Measurements from ENCODE around the gene RAMP1.

RAMP1 gene

DNA sequence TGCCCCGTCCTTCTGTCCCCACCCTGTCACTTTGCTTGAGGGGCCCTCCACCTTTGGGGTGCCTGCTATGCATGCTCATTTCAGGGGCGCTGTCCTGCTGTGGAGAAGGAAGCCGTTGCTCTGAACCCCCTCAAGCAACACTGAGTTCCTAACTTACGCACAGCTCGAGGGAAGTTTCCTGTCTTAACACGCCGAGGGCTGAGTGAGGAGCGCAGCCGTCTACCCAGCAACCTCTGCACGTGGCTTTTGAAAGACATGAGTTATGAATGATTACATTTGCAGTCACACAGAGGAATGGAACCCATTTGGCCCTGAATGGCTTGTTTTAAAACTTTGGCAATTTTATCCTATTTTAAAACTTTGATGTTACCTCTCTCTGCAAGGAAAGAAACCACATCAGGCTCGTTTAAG is 14.0 kb downstream of the RAMP1 start:
- ChIA-PET CTCF (no interaction called here), POLR2A (no interaction called here)
- no peak for DNase-seq (ENCODE audit: extremely low spot score)
- TF ChIP-seq ARNT (IDR thresholded peaks at IDR 0.05) (no peak), FOXK2 (IDR thresholded peaks at IDR 0.05) (no peak), NFRKB (IDR thresholded peaks at IDR 0.05) (no peak), LEF1 (IDR thresholded peaks at IDR 0.05; ENCODE audit: borderline replicate concordance) (no peak), FOXM1 (IDR thresholded peaks at IDR 0.05; ENCODE audit: borderline replicate concordance) (no peak), SUZ12 (IDR thresholded peaks at IDR 0.05) (no peak), ZNF384 (IDR thresholded peaks at IDR 0.05) (no peak), FOXA1 (IDR thresholded peaks at IDR 0.05) (no peak), BHLHE40 (IDR thresholded peaks at IDR 0.05; ENCODE audit: borderline replicate concordance) (no peak), HDGF (IDR thresholded peaks at IDR 0.05; ENCODE audit: borderline replicate concordance) (no peak), ELF4 (IDR thresholded peaks at IDR 0.05) (no peak), TARDBP (IDR thresholded peaks at IDR 0.05) (no peak)

DNA sequence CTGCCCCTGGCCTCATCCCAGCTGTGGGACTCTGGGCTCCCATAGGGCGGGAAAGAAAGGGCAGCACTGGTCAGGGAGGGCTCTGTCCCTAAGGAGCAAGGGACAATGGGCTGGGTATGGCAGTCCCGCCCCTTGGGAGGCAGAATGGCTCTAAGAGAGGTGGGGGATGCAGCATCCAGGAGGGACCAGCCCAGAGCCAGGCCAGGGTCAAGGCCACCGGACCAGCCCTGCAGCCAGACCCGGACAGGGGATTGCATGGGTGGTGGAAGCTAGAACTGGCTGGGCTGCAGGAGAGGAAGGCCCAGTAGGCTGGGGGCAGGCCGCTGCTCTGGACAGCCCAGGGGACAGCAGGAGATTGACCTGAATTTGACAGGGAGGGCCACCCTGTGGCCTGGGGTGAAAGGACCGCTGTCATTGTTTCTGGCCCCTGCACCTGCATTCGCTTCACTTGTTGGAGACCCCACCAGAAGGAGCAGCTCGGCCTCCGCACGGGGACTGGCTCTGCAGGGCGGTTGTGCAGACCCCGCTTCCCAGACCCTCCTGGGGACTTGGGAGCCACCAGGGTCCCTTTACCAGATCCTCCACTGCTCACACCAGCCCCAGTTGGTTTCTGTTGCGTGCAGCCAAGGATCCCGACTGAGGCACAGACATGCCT is 14.6 kb downstream of the RAMP1 start:
- DNase-seq (ENCODE audit: extremely low spot score): no peak
- POLR2A ChIA-PET: no interaction called here
- CTCF ChIA-PET: no interaction called here
- no peak for TF ChIP-seq FOXK2 (IDR thresholded peaks at IDR 0.05)
- no peak for TF ChIP-seq FOXM1 (IDR thresholded peaks at IDR 0.05; ENCODE audit: borderline replicate concordance)
- TF ChIP-seq LEF1 (IDR thresholded peaks at IDR 0.05; ENCODE audit: borderline replicate concordance): no peak
- no peak for TF ChIP-seq SUZ12 (IDR thresholded peaks at IDR 0.05)
- TF ChIP-seq ZNF384 (IDR thresholded peaks at IDR 0.05): no peak
- TF ChIP-seq L3MBTL2 (conservative IDR thresholded peaks at IDR 0.05): no peak
- no peak for TF ChIP-seq BHLHE40 (IDR thresholded peaks at IDR 0.05; ENCODE audit: borderline replicate concordance)
- TF ChIP-seq ARNT (IDR thresholded peaks at IDR 0.05): no peak
- no peak for TF ChIP-seq TARDBP (IDR thresholded peaks at IDR 0.05)
- TF ChIP-seq ELF4 (IDR thresholded peaks at IDR 0.05): no peak
- TF ChIP-seq SP1 (IDR thresholded peaks at IDR 0.05): no peak
- no peak for TF ChIP-seq FOXA1 (IDR thresholded peaks at IDR 0.05)
- TF ChIP-seq, protein P1, sequence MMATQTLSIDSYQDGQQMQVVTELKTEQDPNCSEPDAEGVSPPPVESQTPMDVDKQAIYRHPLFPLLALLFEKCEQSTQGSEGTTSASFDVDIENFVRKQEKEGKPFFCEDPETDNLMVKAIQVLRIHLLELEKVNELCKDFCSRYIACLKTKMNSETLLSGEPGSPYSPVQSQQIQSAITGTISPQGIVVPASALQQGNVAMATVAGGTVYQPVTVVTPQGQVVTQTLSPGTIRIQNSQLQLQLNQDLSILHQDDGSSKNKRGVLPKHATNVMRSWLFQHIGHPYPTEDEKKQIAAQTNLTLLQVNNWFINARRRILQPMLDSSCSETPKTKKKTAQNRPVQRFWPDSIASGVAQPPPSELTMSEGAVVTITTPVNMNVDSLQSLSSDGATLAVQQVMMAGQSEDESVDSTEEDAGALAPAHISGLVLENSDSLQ (IDR thresholded peaks at IDR 0.05): no peak
- TF ChIP-seq CTBP1 (IDR thresholded peaks at IDR 0.05; ENCODE audit: borderline replicate concordance): no peak
- TF ChIP-seq NFRKB (IDR thresholded peaks at IDR 0.05): no peak
- TF ChIP-seq HDGF (IDR thresholded peaks at IDR 0.05; ENCODE audit: borderline replicate concordance): no peak

DNA sequence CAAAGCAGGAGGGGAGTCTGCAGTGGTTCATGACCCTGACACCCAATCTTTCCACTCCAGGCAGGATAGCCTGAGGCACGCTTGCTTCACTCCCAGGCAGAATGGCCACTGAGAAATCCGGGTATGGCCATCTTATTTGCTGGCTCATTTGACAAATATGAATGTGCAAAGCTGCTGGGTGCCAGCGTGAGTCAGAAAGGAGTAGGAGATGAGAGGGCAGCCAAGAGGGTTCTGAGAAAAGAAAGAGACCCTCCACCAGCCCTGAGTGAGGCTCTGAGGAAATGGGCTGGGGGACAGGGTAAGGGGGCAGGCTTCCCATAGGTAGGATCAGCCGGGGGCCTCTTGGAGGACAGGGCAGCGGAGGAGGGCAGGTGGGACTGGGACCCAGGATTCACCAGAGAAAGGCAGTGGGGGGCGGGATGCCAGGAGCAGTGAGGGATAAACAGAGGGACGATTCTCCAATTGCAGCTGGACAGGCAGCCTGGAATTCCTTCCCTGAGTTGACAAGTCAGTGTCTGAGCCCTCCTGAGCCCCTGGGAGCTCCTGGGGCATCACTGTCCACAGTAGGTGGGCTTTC is 15.2 kb downstream of the RAMP1 start:
- no peak for TF ChIP-seq ZNF384 (IDR thresholded peaks at IDR 0.05)
- no peak for TF ChIP-seq CTBP1 (IDR thresholded peaks at IDR 0.05; ENCODE audit: borderline replicate concordance)
- TF ChIP-seq LEF1 (IDR thresholded peaks at IDR 0.05; ENCODE audit: borderline replicate concordance): no peak
- no peak for TF ChIP-seq L3MBTL2 (conservative IDR thresholded peaks at IDR 0.05)
- TF ChIP-seq FOXK2 (IDR thresholded peaks at IDR 0.05): no peak
- TF ChIP-seq FOXA1 (IDR thresholded peaks at IDR 0.05): no peak
- TF ChIP-seq, protein P1 (IDR thresholded peaks at IDR 0.05): no peak
- no peak for TF ChIP-seq NFRKB (IDR thresholded peaks at IDR 0.05)
- no peak for TF ChIP-seq BHLHE40 (IDR thresholded peaks at IDR 0.05; ENCODE audit: borderline replicate concordance)
- TF ChIP-seq TARDBP (IDR thresholded peaks at IDR 0.05): no peak
- no peak for TF ChIP-seq FOXM1 (IDR thresholded peaks at IDR 0.05; ENCODE audit: borderline replicate concordance)
- TF ChIP-seq ELF4 (IDR thresholded peaks at IDR 0.05): no peak
- no peak for TF ChIP-seq ARNT (IDR thresholded peaks at IDR 0.05)
- TF ChIP-seq SUZ12 (IDR thresholded peaks at IDR 0.05): no peak
- TF ChIP-seq HDGF (IDR thresholded peaks at IDR 0.05; ENCODE audit: borderline replicate concordance): no peak
- TF ChIP-seq SP1 (IDR thresholded peaks at IDR 0.05): no peak
- POLR2A ChIA-PET: no interaction called here
- DNase-seq (ENCODE audit: extremely low spot score): no peak
- CTCF ChIA-PET: no interaction called here

DNA sequence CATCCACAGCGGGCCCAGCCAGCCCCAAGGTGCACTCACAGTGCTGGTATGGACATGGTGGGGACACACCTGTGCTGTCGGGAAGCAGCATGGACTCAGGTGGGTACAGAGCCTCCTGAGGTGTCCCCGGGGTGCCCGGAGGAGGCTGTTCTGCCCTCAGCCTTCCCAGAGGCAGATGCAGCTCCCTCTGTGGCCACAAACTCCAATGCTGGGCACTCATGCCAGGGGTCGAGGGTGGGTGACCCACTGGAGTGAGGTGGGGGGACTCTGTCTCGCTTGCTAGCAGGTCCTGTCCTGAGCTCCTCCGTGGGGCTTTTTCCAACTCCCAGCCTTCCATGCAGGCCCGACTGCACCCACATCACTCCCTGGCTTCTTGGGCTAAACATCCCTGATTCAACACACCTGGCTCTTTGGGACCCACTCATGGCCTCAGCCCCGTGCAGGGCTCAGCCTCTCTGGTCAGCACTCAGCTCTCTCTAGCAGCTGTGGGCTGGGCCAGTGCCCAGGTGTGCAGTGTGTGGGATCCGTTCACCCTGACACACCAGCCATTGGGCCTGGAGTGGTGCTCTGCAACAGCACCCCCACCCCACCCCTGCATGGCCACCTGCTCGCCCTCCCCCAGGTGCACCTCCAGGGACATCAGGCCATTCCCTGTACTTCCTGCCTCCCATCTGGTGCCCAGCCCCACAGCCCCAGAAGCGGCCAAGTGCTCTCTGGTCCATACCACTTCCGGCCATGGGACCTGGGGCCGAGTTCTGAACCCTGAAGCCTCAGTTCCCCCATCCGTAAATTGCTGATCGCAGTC is 16.0 kb downstream of the RAMP1 start:
- ChIA-PET POLR2A (no interaction called here), CTCF (no interaction called here)
- TF ChIP-seq HDGF (IDR thresholded peaks at IDR 0.05; ENCODE audit: borderline replicate concordance) (no peak), BHLHE40 (IDR thresholded peaks at IDR 0.05; ENCODE audit: borderline replicate concordance) (no peak), ZNF384 (IDR thresholded peaks at IDR 0.05) (no peak), FOXA1 (IDR thresholded peaks at IDR 0.05) (no peak), ARNT (IDR thresholded peaks at IDR 0.05) (no peak), CTBP1 (IDR thresholded peaks at IDR 0.05; ENCODE audit: borderline replicate concordance) (no peak), NFRKB (IDR thresholded peaks at IDR 0.05) (no peak), SP1 (IDR thresholded peaks at IDR 0.05) (no peak), L3MBTL2 (conservative IDR thresholded peaks at IDR 0.05) (no peak), TARDBP (IDR thresholded peaks at IDR 0.05) (no peak)
- DNase-seq (ENCODE audit: extremely low spot score): no peak

DNA sequence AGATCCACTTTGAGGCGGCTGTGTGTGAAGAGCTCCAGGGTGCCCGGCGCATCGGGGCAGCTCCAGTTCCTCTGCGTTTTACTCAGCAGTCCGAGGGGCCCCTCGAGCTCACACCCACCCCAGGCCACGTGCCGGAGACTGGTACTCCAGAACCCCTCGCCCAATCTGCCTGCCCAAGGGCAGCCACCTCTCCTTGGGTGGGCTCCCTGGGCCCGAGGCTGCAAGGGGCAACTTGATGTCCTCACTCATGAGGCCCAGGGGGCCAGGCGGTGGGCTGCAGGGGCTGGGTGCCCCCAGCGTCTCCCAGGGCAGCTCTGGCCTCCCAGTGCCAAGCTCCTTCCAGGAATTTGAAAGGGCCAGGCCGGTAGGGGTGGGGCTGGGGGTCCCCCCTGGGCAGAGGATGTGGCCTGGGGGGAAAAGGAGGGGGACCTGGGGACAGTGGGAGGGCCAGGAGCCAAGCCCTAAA is 16.7 kb downstream of the RAMP1 start:
- POLR2A ChIA-PET: no interaction called here
- no peak for TF ChIP-seq FOXK2 (IDR thresholded peaks at IDR 0.05)
- TF ChIP-seq CTBP1 (IDR thresholded peaks at IDR 0.05; ENCODE audit: borderline replicate concordance): no peak
- TF ChIP-seq TARDBP (IDR thresholded peaks at IDR 0.05): no peak
- TF ChIP-seq ZNF384 (IDR thresholded peaks at IDR 0.05): no peak
- CTCF ChIA-PET: no interaction called here
- no peak for DNase-seq (ENCODE audit: extremely low spot score)

DNA sequence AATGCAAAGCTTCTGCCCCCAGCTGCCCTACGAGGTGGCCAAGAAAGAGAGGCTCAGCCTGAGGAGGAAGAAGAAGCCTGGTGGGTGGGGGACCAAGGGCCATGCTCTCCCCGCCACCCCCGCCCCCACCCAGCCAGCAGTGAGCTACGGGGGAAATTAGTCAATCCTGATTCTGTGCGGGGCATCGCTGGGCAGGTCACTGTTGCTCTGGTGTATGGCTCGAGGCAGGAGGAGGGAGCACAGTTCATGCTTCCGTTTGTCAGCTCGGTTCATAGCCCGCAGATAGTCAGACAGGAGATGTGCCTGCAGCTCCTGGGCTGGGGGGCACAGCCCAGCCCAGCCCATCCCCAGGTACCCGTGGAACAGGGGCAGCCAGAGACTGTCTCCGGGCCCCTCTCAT is 17.1 kb downstream of the RAMP1 start:
- CTCF ChIA-PET: no interaction called here
- TF ChIP-seq TARDBP (IDR thresholded peaks at IDR 0.05) (no peak), HDGF (IDR thresholded peaks at IDR 0.05; ENCODE audit: borderline replicate concordance) (no peak), LEF1 (IDR thresholded peaks at IDR 0.05; ENCODE audit: borderline replicate concordance) (no peak), ARNT (IDR thresholded peaks at IDR 0.05) (no peak), L3MBTL2 (conservative IDR thresholded peaks at IDR 0.05) (no peak), CTBP1 (IDR thresholded peaks at IDR 0.05; ENCODE audit: borderline replicate concordance) (no peak), FOXK2 (IDR thresholded peaks at IDR 0.05) (no peak), ELF4 (IDR thresholded peaks at IDR 0.05) (no peak), BHLHE40 (IDR thresholded peaks at IDR 0.05; ENCODE audit: borderline replicate concordance) (no peak), ZNF384 (IDR thresholded peaks at IDR 0.05) (no peak), SP1 (IDR thresholded peaks at IDR 0.05) (no peak), NFRKB (IDR thresholded peaks at IDR 0.05) (no peak)
- TF ChIP-seq, protein P1 (IDR thresholded peaks at IDR 0.05): no peak
- POLR2A ChIA-PET: no interaction called here
- DNase-seq (ENCODE audit: extremely low spot score): no peak

All from HEK293T (cell line).